Brain pericyte (primary cell): ENCODE results near the gene TSPAN33.

ENCODE experiments used
- DNase-seq: peaks from one replicate; pipeline ENCODE4 v3.0.0-alpha.2; 2012; ENCODE audit warnings: low read depth, low spot score

Gene TSPAN33

DNA sequence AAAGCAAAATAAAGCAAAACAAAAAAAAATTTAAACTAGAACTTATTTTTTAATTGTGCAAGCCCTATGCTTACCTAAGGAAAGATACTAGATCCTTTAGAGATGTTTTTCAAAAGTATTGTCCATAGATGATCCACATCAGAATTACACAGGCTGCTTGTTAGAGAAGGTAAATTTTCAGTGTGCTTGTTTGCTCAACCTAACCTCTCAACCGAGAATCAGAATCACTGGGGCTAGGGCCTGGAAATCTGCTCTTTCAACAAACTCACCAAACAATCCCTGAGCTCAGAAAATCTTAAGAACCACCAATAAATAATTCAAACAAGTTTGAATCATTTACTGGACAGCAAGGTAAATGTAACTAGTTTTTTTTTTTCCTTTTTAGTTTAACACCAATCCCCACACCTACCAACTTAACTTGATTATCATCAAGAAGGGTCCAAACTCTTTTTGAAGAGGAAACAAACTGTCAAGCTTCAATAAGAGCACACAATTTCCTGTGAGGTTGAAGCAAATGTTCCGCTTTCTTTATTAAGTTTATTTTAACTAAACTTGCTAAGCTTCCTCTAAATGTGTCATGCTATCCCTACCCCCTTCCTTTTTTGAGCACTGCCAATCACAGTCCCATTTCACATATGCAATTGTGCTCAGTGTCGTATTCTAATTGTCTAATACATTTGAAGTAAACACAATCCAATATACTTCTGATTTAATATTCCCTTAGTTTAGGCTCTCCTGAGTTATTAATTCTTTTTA lies 7.4 kb upstream of the TSPAN33 start:
- no peak for DNase-seq

DNA sequence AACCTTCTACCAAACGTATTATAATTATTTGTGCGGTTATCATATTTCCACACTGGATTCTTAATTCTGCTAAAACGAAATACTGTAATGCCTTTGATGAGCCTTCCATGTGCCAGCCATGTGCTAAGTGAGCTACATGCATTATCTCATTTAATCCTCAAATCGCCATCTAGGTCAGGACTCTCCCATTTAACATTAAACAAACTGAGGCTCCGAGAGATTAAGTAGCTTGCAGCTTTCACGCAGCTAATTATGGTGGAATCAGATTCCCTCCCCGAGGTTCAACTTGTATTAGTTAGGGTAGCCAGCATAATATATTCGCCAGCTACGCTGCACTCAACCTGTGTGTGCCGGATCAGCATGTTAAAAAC lies 798 bp upstream of the TSPAN33 start:
- DNase-seq = no peak

- no peak for DNase-seq
These were observed 544 bp downstream of the TSPAN33 start for GRCh38 chr7:129144834-129145668.

DNA sequence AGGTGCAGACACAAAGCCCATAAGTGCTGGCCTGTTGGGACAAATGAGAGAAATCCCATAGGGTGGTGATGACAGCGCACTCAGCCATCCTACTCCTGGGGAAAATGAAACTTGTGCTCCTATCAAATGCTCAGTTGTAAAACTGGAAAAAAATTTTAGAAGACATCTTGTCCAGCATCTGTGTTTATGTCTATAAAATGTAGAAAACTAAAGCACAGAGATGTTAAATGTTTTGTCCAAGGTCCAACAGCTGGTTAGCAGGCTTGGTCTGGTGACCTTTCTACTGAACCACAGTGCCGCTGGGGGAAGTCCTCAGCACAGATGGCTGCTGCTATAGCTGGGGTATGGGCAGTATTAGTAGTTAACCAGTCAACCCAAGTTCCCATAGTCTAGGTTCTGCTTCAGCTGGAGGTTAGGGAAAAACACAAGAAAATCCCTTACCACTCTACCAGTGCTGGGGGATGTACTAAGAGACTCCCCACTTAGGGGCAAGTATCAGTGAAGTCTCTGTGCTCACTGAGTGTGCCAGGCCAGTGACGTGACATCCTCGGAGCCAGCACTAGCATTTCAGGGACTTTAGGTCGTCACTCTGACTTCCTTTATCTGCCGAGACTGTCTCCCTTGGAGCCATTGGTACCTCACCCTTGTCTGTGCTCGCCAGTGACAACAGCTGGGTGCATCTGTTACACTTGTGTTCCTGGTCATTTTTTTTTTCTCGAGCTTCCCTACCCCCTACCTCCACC lies 1.9 kb downstream of the TSPAN33 start:
- no peak for DNase-seq

DNA sequence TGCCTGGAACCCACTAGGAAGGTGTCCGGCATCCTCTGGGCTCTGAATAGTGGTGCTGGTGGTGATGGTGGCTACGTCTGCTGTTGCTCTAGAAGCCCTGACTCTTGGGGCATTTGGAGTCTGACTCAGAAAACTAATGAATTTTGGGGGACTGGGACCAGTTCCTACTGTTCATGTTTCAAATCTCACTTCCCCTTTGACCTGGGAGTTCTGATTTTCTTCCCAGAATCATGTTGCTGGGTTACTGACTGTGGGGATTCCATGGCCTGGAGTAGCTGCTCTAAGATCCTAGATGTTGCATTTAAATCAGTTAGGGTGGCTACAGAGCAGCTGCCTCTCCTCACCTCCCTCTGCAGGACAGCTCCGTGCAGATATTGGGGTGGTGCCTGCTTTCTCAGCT lies 3.2 kb downstream of the TSPAN33 start:
- DNase-seq = no peak

DNA sequence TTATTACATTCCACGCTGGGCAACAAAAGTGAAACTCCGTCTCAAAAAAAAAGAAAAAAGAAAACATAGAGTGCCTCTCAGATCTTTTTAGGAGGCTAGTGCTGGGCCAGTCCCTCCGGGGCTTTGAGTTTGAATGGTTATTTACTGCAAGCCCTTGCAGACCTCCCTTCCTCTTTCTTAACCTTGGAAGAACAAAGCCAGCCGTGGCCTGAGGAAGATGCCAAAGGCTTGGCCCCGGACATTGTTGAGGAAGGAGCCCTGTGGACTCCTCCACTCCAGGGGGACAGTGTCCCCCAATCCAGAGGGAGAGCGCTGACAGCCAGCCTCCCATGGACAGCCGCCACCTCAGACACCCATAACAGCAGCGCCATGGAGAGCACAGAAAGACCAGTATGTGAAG lies 5.0 kb downstream of the TSPAN33 start:
- DNase-seq = no peak

DNA sequence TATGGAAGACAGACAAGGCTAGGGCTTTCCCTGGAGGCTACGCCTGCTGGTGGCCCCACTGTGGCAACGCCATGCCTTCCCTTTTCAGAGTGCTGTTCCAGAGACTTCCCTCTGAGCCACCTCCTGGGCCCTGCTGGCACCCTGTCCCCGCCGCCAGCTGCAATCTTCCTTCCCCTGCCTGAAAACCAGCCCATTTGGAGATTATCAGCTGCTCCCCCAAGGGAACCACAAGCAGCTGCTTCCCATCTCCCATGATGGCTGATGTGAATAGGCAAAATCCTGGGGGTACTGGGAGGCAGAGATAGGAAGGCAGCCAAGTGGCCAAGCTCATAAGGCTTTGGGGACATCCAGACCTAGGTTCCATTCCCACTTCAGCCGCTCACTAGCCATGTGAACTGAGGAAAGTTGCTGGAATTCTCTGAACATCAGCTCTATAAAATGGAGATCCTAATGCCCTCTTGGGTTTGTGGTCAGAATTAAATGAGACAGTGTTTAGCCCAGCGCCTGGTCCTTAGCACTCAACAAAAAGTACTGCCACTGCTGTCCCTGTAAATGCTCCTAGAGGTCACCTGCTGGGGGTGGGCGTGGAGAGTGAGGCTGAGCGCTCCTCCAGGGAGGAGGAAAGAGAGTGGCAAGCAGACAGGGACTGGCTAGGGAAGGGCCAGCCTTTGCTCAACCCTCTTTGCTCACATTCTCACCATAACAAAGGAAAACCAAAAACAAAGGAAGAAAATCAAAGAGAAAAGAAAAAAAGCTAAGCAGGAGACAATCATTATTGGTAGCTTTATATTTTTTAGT lies 5.9 kb downstream of the TSPAN33 start:
- DNase-seq = no peak

GRCh38 chr7:129157651-129158050 lies 13.1 kb downstream of the TSPAN33 start:
- DNase-seq = no peak

DNA sequence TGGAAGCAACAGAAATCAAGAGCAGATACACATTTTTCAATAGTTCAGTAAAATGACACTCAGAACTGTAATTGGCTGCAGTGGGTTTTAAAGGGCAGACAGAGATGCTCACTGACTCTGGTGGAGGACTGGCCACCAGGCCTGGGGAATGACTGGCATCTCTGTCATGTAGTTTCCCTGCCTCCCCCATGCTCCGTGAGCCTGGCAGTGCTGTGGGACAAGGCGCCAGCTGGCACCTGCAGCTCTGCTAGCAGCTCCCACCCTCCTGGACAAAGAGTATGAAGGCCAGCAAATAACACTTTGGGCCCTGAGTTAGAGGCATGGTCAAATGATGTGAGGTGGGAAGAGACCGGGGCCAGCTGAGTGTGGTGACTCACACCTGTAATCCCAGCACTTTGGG lies 15.0 kb downstream of the TSPAN33 start:
- DNase-seq = no peak

DNA sequence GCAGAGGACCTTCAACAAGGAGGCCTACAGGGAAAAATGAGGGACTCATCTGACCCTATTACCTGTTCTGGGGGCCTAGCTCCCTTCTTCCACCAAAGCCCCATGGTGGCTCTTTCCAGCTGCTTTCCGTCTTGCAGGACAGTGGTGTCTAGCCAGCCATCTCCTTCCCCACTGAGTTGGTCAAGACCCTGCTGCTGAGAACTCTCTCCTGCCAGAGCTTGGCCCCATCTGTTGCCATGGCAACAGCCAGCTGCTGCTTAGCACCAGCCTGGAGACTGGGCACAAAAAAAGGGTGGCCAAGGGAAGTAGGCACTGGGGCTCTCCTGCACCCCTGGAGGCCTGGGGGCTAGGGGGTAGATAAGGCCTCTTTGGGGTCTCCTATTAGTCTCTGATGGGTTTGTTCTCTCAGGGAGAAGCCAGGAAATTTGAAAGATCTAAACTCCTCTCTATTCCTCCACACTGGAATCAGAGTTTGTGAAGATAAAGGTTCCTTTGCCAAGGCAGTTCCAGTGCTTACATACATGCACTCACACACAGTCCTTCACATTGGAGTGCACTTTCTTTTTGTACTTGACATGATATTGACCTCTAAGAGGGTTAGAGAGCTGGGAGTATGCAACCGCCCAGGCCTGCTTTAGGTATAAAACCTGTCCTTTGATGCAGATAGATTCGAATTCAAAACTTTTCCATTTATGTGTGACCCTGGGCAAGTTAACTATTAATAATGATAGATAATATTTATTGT lies 15.8 kb downstream of the TSPAN33 start:
- no peak for DNase-seq

DNA sequence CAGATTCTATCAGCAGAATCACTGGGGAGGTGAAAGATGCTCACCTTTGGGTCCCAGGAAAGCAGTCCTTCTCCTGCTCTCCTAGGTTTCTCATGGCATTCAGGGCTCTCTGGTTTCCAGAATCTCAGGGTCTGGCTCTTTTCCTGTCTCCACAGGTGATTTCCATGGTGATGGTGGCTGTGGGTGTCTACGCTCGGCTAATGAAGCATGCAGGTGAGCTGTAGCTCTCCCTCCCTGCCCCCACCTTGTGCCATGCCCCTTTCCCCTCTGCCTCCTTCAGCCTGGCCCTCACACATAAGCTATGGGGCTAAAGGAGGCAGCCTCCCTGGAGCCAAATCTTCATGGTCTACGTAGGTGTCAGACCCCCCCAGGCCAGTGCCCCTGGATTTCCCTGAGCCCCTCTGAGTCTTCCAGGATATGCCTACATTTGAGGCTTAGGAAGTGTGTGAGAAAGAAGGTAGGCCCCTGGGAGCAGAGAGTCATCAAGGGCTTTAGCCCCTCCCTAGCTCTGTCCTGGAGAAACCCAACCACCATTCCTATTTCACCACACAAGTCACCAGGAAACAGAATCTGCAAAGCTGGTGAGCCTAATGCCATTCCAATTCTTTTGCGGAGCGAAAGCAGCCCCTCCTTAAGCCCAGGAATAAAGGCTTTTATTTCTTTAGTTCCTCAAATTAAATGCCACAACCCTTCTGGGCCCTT lies 17.2 kb downstream of the TSPAN33 start:
- DNase-seq = no peak

DNA sequence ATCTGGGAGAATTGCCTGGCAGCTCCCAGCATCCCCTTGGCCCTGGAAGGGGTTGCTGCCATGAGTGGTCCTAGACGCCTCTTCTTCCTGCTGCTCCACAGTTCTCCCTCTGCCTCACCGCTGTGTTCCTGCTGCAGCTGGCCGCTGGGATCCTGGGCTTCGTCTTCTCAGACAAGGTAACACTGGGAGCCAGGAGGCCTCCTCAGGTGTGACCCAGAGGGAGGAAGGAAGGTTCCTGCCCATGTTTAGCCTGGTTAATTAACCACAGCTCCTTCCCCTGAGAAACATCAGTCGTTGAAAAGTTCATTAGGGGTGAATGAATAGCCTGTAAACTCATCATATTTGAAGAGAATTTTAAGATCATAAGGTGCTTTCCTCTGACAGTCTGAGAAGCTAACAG lies 18.2 kb downstream of the TSPAN33 start:
- no peak for DNase-seq

- DNase-seq = no peak
These were observed 19.5 kb downstream of the TSPAN33 start for GRCh38 chr7:129163875-129164544.

- no peak for DNase-seq
These were observed 22.2 kb downstream of the TSPAN33 start for GRCh38 chr7:129166745-129167144.

GRCh38 chr7:129167817-129168216 lies 23.3 kb downstream of the TSPAN33 start:
- no peak for DNase-seq

DNA sequence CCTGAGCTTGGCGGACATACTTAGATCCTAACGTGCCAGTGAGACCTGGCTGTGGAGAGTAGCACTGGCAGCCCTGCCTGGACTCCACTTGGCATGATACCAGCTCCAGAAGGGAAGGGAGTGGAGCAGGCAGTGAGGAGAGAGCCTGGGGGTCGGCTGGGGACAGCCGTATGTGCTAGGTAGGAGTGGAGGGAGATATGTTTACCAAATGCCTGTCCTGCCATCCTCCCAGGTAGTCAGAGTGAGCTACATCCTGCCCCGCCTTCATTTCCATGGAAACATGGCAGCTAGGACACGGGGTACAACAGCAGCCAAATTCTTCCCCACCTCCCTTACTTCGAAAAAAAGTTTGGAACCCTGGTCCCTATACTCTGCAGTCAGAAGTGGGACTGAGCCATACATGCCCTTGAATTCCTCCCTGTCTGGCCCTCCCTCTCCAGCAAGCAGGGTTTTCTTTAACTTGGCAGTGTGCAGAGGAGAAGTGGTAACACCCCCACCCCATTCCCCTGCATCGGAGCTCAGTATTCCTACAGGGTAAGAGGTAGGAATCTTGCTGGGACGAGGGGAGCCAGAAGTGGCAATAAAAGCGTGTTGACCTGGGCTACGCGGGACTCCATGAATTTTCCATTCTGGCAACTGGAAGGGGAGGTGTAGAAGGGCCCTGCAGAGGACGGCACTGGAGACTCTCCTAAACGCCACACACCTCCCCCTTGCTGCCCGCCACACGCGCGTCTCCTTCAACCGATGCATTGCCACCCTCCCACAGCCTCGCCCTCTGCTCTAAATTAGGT lies 23.9 kb downstream of the TSPAN33 start:
- no peak for DNase-seq

DNA sequence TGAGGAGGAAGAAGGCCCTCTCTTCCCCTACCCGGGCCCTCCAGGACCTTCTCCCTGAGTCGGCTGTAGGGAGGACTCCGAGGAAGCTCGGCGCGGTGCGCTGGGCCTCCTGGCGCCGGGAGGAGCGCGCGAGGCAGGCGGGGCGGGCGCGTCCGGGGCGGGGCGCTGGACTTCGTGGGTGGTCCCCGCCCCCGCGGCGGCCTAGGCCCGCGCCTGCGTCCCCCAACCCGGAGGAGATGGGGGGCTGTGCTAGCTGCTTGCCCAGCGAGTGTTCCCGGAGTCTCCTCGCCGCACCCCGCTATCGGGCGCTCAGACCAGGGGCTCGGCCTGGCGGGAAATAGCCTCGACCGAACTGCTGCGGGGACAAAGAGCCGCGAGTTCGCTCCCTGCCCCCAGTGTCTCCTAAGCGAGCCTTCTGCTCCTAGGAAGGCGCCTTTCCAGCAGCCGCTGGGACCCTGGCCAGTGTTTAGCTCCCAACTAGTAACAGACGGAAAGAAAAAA lies 24.7 kb downstream of the TSPAN33 start:
- no peak for DNase-seq

DNA sequence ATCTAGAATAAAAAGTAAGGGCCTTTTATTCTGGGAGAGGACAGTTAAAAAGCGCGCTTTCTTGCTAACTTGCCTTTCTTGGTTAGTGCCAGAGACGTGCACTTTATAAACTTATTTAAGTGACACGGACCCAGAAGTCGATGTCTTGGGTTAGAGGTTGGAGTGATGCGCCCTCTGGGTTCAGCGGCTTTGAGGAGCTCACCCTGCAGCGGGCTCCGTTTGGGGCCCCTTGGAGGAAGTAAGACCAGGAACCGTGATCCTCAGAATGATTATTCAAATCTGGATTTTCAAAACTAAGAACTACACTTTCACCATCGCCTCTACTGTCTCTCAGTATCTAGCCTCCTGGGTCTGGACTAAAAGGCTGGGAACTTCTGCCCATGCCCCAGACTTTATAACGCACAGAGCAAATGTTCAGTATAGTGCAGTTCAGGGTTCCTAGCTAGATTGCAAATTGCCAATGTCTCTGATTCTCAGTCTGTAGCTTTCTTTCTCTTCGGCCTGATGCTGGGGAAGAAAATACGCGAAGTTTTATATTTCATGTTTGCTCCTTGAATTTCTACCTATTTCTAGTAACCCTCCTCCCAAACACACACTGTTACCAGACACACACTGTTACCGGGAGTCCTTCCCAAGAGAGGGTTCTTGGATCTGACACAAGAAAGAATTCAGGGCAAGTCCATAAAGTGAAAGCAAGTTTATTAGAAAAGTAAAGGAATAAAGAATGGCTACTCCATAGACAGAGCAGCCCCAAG lies 25.4 kb downstream of the TSPAN33 start:
- no peak for DNase-seq
